HepG2 (cell line): ENCODE measurements around the gene SAMD13. TPM values are rescaled to one million over a fixed set of nuclear protein-coding genes. Genes with fewer than 3 reads are reported as not detected.

Experiments
- FOXK1 ChIP-seq: sonication (generic); formaldehyde crosslinking; IDR thresholded peaks from 2 replicates; pipeline ENCODE4 v1.4.0; 2020; ENCODE audit warnings: low read depth, missing genetic modification reagents, borderline replicate concordance
- GABPB1 ChIP-seq: IDR thresholded peaks from 2 replicates; pipeline ENCODE4 v1.6.1; 2016; ENCODE audit warnings: mild to moderate bottlenecking, missing genetic modification reagents, moderate library complexity, missing compliant biosample characterization
- GATAD2A ChIP-seq: IDR thresholded peaks from 2 replicates; pipeline ENCODE4 v1.6.1; 2016
- GPN1 ChIP-seq: sonication (generic); formaldehyde crosslinking; IDR thresholded peaks from 2 replicates; pipeline ENCODE4 v1.5.1; 2020; ENCODE audit warnings: missing genetic modification reagents, borderline replicate concordance
- HCFC1 ChIP-seq: fragments of 150-350 bp; IDR thresholded peaks from 2 replicates; pipeline ENCODE4 v1.6.1; 2014; ENCODE audit warnings: low read depth, low read length
- MZF1 ChIP-seq: sonication (generic); formaldehyde crosslinking; IDR thresholded peaks from 2 replicates; pipeline ENCODE4 v1.8.1; 2023; ENCODE audit warnings: mild to moderate bottlenecking, missing genetic modification reagents, borderline replicate concordance
- NR2F2 ChIP-seq: IDR thresholded peaks from 2 replicates; pipeline ENCODE4 v1.6.1; 2012; ENCODE audit warnings: low read depth, inconsistent platforms, borderline replicate concordance
- PHF5A ChIP-seq: IDR thresholded peaks from one replicate; pipeline ENCODE4 v1.6.1; 2018; ENCODE audit warnings: low read depth, missing genetic modification reagents; ENCODE audit not compliant: unreplicated experiment
- PHF8 ChIP-seq: sonication (generic); formaldehyde crosslinking; IDR thresholded peaks from 2 replicates; pipeline ENCODE4 v1.5.0; 2020; ENCODE audit warnings: missing genetic modification reagents
- RBFOX2 ChIP-seq: fragments of 200-400 bp; formaldehyde crosslinking; IDR thresholded peaks from 2 replicates; pipeline ENCODE4 v1.6.1; 2017; ENCODE audit warnings: low read depth, mild to moderate bottlenecking, low read length
- SALL1 ChIP-seq: sonication (generic); formaldehyde crosslinking; IDR thresholded peaks from 2 replicates; pipeline ENCODE4 v1.8.0; 2022; ENCODE audit warnings: mild to moderate bottlenecking, missing genetic modification reagents
- SRSF1 ChIP-seq: fragments of 200-400 bp; formaldehyde crosslinking; optimal IDR thresholded peaks from 2 replicates; pipeline ENCODE3; 2017; ENCODE audit warnings: mild to moderate bottlenecking, low read depth, low read length, moderate library complexity
- SUZ12 ChIP-seq: fragments of 150-350 bp; IDR thresholded peaks from 2 replicates; pipeline ENCODE4 v1.6.1; 2014; ENCODE audit warnings: low read depth, low read length
- TAF1 ChIP-seq: sonication (generic); formaldehyde crosslinking; IDR thresholded peaks from 2 replicates; pipeline ENCODE4 v1.4.0; 2020; ENCODE audit warnings: missing genetic modification reagents
- YY1 ChIP-seq: IDR thresholded peaks from 2 replicates; pipeline ENCODE4 v1.6.1; 2011; ENCODE audit warnings: low read length, low read depth, moderate library complexity, mild to moderate bottlenecking; ENCODE audit not compliant: insufficient read depth, insufficient replicate concordance
- ZFP41 ChIP-seq: sonication (generic); formaldehyde crosslinking; IDR thresholded peaks from 2 replicates; pipeline ENCODE4 v1.4.0; 2020; ENCODE audit warnings: mild to moderate bottlenecking, missing genetic modification reagents, borderline replicate concordance
- ZFY ChIP-seq: sonication (generic); formaldehyde crosslinking; IDR thresholded peaks from 2 replicates; pipeline ENCODE4 v1.4.0; 2020; ENCODE audit warnings: missing genetic modification reagents
- ZNF318 ChIP-seq: sonication (generic); formaldehyde crosslinking; IDR thresholded peaks from 2 replicates; pipeline ENCODE4 v1.4.0; 2020; ENCODE audit warnings: mild to moderate bottlenecking, missing genetic modification reagents
- ZNF441 ChIP-seq: sonication (generic); formaldehyde crosslinking; IDR thresholded peaks from 2 replicates; pipeline ENCODE4 v1.7.0; 2021; ENCODE audit warnings: missing genetic modification reagents, borderline replicate concordance
- ZNF776 ChIP-seq: sonication (generic); formaldehyde crosslinking; IDR thresholded peaks from 2 replicates; pipeline ENCODE4 v1.4.0; 2020; ENCODE audit warnings: mild to moderate bottlenecking, missing genetic modification reagents
- ZNF780A ChIP-seq: sonication (generic); formaldehyde crosslinking; IDR thresholded peaks from 2 replicates; pipeline ENCODE4 v1.8.0; 2022; ENCODE audit warnings: mild to moderate bottlenecking, missing genetic modification reagents, moderate library complexity
- polyA plus RNA-seq, 8 experiments: library from polyadenylated mRNA; depleted of rRNA in 3 of 8; stranded (reverse) in 7 of 8; unstranded in 1 of 8; fragments of >200 nt; fragmentation: Illumina TruSeq in 4 of 8; extraction: Trizol in 4 of 8; gene quantifications; 2 replicates each; pipeline versions ENCODE4 v1.2.1 to v1.2.3, GENCODE V29; 2011 to 2016; ENCODE audit warnings: low read depth in 4 of 8, missing spikeins in 1 of 8, mixed read lengths in 1 of 8; ENCODE audit not compliant: insufficient read depth in 1 of 8
- total RNA-seq, 5 experiments: library from RNA; depleted of rRNA; stranded (reverse); fragments of >200 nt; fragmentation: Illumina TruSeq; extraction: Trizol; gene quantifications; 2 replicates each; pipeline ENCODE4 v1.2.3, GENCODE V29; 2016; ENCODE audit warnings: low read depth in 1 of 5
- TF ChIP-seq, protein P1 (sequence below): sonication (generic); formaldehyde crosslinking; IDR thresholded peaks from 2 replicates; pipeline ENCODE4 v1.8.1; 2023; ENCODE audit warnings: missing genetic modification reagents, inconsistent platforms, borderline replicate concordance
- TF ChIP-seq, protein P2 (sequence below): sonication (generic); formaldehyde crosslinking; IDR thresholded peaks from 2 replicates; pipeline ENCODE4 v1.5.0; 2020; ENCODE audit warnings: missing genetic modification reagents, mild to moderate bottlenecking, borderline replicate concordance

SAMD13 gene
- total and polyA plus RNA-seq, 2 of the 13 experiments (the other 11 are each of a cell fraction or from before 2014, with no cell fraction given) = 0.09 to 0.18 TPM

- no peak for TF ChIP-seq ZNF318 (CRISPR knock-in tag)
- no peak for TF ChIP-seq MZF1 (CRISPR knock-in tag)
- TF ChIP-seq, protein P1, sequence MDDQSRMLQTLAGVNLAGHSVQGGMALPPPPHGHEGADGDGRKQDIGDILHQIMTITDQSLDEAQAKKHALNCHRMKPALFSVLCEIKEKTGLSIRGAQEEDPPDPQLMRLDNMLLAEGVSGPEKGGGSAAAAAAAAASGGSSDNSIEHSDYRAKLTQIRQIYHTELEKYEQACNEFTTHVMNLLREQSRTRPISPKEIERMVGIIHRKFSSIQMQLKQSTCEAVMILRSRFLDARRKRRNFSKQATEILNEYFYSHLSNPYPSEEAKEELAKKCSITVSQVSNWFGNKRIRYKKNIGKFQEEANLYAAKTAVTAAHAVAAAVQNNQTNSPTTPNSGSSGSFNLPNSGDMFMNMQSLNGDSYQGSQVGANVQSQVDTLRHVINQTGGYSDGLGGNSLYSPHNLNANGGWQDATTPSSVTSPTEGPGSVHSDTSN (CRISPR knock-in tag) = no peak
- TF ChIP-seq PHF5A (CRISPR knock-in tag) = no peak
- no peak for TF ChIP-seq GPN1 (CRISPR knock-in tag)
- TF ChIP-seq ZNF780A (CRISPR knock-in tag) = no peak
- peak; percentile 62; the same call in 1 of the 2 replicates for TF ChIP-seq ZNF776 (CRISPR knock-in tag)
- TF ChIP-seq, protein P2, sequence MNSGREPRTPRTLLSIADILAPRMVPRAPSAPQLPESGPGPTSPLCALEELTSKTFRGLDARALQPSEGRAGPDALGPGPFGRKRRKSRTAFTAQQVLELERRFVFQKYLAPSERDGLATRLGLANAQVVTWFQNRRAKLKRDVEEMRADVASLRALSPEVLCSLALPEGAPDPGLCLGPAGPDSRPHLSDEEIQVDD = no peak
- TF ChIP-seq ZFP41 (CRISPR knock-in tag) = no peak
- TF ChIP-seq FOXK1 (CRISPR knock-in tag) = no peak
- TF ChIP-seq RBFOX2 = peak; percentile 28; the same call in 1 of the 2 replicates
- peak; percentile 38; the same call in 1 of the 2 replicates for TF ChIP-seq ZNF441 (CRISPR knock-in tag)
- TF ChIP-seq YY1 = peak; percentile 74
- peak; percentile 64; the same call in 1 of the 2 replicates for TF ChIP-seq PHF8 (CRISPR knock-in tag)
- TF ChIP-seq ZFY (CRISPR knock-in tag) = peak; percentile 57
- TF ChIP-seq GABPB1 (CRISPR knock-in tag) = peak; percentile 80
- TF ChIP-seq TAF1 (CRISPR knock-in tag) = peak; percentile 28; the same call in 1 of the 2 replicates
- peak; percentile 25 for TF ChIP-seq SRSF1
- TF ChIP-seq GATAD2A = 0 out of 2 replicates have a peak, but pooled peaks have one; percentile 22
- peak; percentile 64; the same call in 1 of the 2 replicates for TF ChIP-seq HCFC1
- TF ChIP-seq SUZ12 = peak; percentile 30; the same call in 1 of the 2 replicates
- peak; percentile 41; the same call in 1 of the 2 replicates for TF ChIP-seq SALL1 (CRISPR knock-in tag)
- TF ChIP-seq NR2F2 = no peak
These were observed 3.2 kb upstream of the SAMD13 start (continued) for GRCh38 chr1:84298328-84298683.
